Smooth muscle cell (in vitro differentiated cells): Measurements from ENCODE around the gene PITRM1. TPM values are rescaled to one million over a fixed set of nuclear protein-coding genes. Genes with fewer than 3 reads are reported as not detected.

Experiments
- DNase-seq: peaks from one replicate; lab custom pipeline; 2025; ENCODE audit not compliant: unreplicated experiment; lab: John Stamatoyannopoulos, UW
- H2AFZ ChIP-seq: fragments of 200-600 bp; sonication (generic); 2 replicates; pipeline ENCODE4 v1.6.0; 2016; ENCODE audit warnings: antibody characterized with exemption, low read depth, mild to moderate bottlenecking
- H3F3A ChIP-seq: fragments of 200-600 bp; sonication (generic); 2 replicates; pipeline ENCODE4 v1.6.0; 2017; ENCODE audit warnings: antibody characterized with exemption, low read depth
- H3K27ac ChIP-seq: fragments of 200-600 bp; sonication (generic); 2 replicates; pipeline ENCODE4 v1.5.1; 2016; ENCODE audit warnings: low read depth, mild to moderate bottlenecking
- H3K27me3 ChIP-seq: fragments of 200-600 bp; sonication (generic); 2 replicates; pipeline ENCODE4 v1.6.1; 2016; ENCODE audit warnings: low read depth, mild to moderate bottlenecking
- H3K36me3 ChIP-seq: fragments of 200-600 bp; sonication (generic); 2 replicates; pipeline ENCODE4 v1.5.1; 2016; ENCODE audit warnings: low read depth
- H3K4me1 ChIP-seq: fragments of 200-600 bp; sonication (generic); 2 replicates; pipeline ENCODE4 v1.5.1; 2016; ENCODE audit warnings: low read depth
- H3K4me2 ChIP-seq: fragments of 200-600 bp; sonication (generic); 2 replicates; pipeline ENCODE4 v1.6.0; 2016; ENCODE audit warnings: mild to moderate bottlenecking
- H3K4me3 ChIP-seq: fragments of 200-600 bp; sonication (generic); 2 replicates; pipeline ENCODE4 v1.5.1; 2016; ENCODE audit warnings: mild to moderate bottlenecking
- H3K79me2 ChIP-seq: fragments of 200-600 bp; sonication (generic); 2 replicates; pipeline ENCODE4 v1.6.0; 2016; ENCODE audit warnings: low read depth, mild to moderate bottlenecking
- H3K9ac ChIP-seq: fragments of 200-600 bp; sonication (generic); 2 replicates; pipeline ENCODE4 v1.6.0; 2016; ENCODE audit warnings: low read depth
- H3K9me3 ChIP-seq: fragments of 200-600 bp; sonication (generic); replicated peaks from 2 replicates; pipeline ENCODE4 v1.5.1; 2016; ENCODE audit warnings: low read depth
- H4K20me1 ChIP-seq: fragments of 200-600 bp; sonication (generic); 2 replicates; pipeline ENCODE4 v1.6.0; 2016; ENCODE audit warnings: low read depth
- WGBS: methylation state at CpG from one replicate; pipeline ENCODE4 v1.1.7; 2016; ENCODE audit warnings: low lambda C conversion rate; 5-methylcytosine and 5-hydroxymethylcytosine counted together
- polyA plus RNA-seq: library from polyadenylated mRNA; unstranded; fragments of >200 nt; fragmentation: Nextera tagmentation; extraction: Ambion mirVana; gene quantifications from 2 replicates; pipeline ENCODE4 v1.2.1, GENCODE V29; 2016
- total RNA-seq: library from RNA; depleted of rRNA; stranded (reverse); fragments of >200 nt; gene quantifications from 2 replicates; pipeline ENCODE4 v1.2.3, GENCODE V29; 2014
- TF ChIP-seq, protein P1 (sequence below): fragments of 200-600 bp; sonication (generic); IDR thresholded peaks from 2 replicates; pipeline ENCODE4 v1.5.1; 2017; ENCODE audit warnings: borderline replicate concordance, mild to moderate bottlenecking, antibody characterized with exemption; ENCODE audit not compliant: insufficient read depth, poor library complexity, severe bottlenecking

The PITRM1 gene
- total and polyA plus RNA-seq, 2 experiments from 2014 or later = 49.2 to 61.3 TPM

DNA sequence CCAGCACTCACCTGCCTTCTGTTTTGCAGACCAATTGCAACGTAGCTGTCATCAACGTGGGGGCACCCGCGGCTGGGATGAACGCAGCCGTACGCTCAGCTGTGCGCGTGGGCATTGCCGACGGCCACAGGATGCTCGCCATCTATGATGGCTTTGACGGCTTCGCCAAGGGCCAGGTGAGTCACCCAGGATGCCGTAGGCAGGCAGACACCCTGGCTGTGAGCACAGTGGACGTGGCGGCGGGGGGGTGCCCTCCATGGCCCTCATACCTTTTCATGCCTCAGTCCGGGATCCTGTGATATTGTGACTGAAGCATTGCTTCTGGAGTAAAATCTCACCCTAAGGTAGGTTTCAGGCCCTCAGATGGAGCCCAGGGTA, 59.2 kb downstream of the PITRM1 start:
- no peaks in the 10 kb centered on the region for H3K79me2 ChIP-seq
- no peak overlapping the region for H2AFZ ChIP-seq

DNA sequence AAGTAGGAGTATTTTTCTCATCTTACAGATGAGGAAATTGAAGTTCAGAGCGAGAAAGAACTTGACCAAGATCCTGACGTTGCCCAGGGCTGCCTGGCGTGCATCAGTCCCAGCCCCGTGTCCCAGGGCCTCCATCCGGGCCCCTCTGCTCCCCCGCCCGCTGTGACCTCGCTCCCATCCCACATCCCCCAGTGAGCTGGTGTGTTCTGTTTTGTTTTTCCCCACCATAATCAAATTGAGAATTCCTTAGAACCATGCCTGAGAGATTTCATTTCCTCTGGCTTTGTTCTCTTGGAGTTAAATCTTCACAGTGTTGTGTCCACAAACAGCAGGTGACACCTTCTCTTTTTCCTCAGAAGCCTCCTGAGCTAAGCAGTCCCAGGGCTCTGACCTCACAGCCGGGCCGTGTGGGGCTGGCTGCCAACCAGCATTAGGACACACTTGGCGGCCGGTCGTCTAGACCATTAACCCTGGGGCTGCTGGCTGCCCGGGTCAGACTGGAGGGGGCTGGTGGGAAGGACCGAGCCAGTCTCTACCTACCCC, 60.9 kb downstream of the PITRM1 start:
- Histone ChIP-seq H3K9ac (no peak overlapping the region), H3K4me3 (no peak overlapping the region), H3K4me2 (no peak overlapping the region), H3K27ac (no peak overlapping the region), H2AFZ (no peak overlapping the region), H3K36me3 (peaks cover 4% of the 10 kb centered on the region), H3K4me1 (no peaks in the 10 kb centered on the region), H3K79me2 (no peaks in the 10 kb centered on the region), H3K27me3 (no peaks in the 10 kb centered on the region), H3F3A (no peaks in the 10 kb centered on the region), H4K20me1 (peaks cover 9% of the 10 kb centered on the region), H3K9me3 (no peaks in the 10 kb centered on the region)
- WGBS = 85% methylated on average over 15 of the region's 15 CpGs
- TF ChIP-seq, protein P1, sequence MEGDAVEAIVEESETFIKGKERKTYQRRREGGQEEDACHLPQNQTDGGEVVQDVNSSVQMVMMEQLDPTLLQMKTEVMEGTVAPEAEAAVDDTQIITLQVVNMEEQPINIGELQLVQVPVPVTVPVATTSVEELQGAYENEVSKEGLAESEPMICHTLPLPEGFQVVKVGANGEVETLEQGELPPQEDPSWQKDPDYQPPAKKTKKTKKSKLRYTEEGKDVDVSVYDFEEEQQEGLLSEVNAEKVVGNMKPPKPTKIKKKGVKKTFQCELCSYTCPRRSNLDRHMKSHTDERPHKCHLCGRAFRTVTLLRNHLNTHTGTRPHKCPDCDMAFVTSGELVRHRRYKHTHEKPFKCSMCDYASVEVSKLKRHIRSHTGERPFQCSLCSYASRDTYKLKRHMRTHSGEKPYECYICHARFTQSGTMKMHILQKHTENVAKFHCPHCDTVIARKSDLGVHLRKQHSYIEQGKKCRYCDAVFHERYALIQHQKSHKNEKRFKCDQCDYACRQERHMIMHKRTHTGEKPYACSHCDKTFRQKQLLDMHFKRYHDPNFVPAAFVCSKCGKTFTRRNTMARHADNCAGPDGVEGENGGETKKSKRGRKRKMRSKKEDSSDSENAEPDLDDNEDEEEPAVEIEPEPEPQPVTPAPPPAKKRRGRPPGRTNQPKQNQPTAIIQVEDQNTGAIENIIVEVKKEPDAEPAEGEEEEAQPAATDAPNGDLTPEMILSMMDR = no peak
- no peak for DNase-seq

More for the DNA sequence above, 59.2 kb downstream of the PITRM1 start:
- Histone ChIP-seq H3K36me3 (peaks cover 4% of the 10 kb centered on the region), H3K4me2 (no peak overlapping the region), H3K27me3 (no peaks in the 10 kb centered on the region), H3K27ac (no peak overlapping the region), H3K9me3 (no peaks in the 10 kb centered on the region), H3K9ac (no peak overlapping the region), H3K4me1 (no peaks in the 10 kb centered on the region), H3F3A (no peaks in the 10 kb centered on the region), H3K4me3 (no peak overlapping the region), H4K20me1 (peaks cover 9% of the 10 kb centered on the region)
- TF ChIP-seq, protein P1 = no peak
- no peak for DNase-seq
- whole genome bisulfite sequencing = over 99% methylated on average over 19 of the region's 19 CpGs

GRCh38 chr10:3110782-3111620, 61.6 kb downstream of the PITRM1 start:
- no peak overlapping the region for H3K4me2 ChIP-seq
- no peaks in the 10 kb centered on the region for H3K9me3 ChIP-seq
- 88% methylated on average over 9 of the region's 9 CpGs for WGBS
- no peaks in the 10 kb centered on the region for H3K79me2 ChIP-seq
- H3K9ac ChIP-seq = no peak overlapping the region
- H3K36me3 ChIP-seq = peaks cover under 1% of the 10 kb centered on the region
- TF ChIP-seq, protein P1 = no peak
- no peak overlapping the region for H3K4me3 ChIP-seq
- H2AFZ ChIP-seq = no peak overlapping the region
- no peak overlapping the region for H3K27ac ChIP-seq
- peaks cover 9% of the 10 kb centered on the region for H4K20me1 ChIP-seq
- no peaks in the 10 kb centered on the region for H3K27me3 ChIP-seq
- no peaks in the 10 kb centered on the region for H3K4me1 ChIP-seq
- no peaks in the 10 kb centered on the region for H3F3A ChIP-seq
- DNase-seq = no peak

- Histone ChIP-seq H3K4me3 (no peak overlapping the region), H4K20me1 (peaks cover 9% of the 10 kb centered on the region), H3K27ac (no peak overlapping the region), H3F3A (no peaks in the 10 kb centered on the region), H3K36me3 (no peaks in the 10 kb centered on the region), H2AFZ (no peak overlapping the region), H3K4me1 (no peaks in the 10 kb centered on the region), H3K27me3 (no peaks in the 10 kb centered on the region), H3K9ac (no peak overlapping the region), H3K9me3 (no peaks in the 10 kb centered on the region), H3K79me2 (no peaks in the 10 kb centered on the region), H3K4me2 (no peak overlapping the region)
- DNase-seq = no peak
- TF ChIP-seq, protein P1 = no peak
- 96% methylated on average over 12 of the region's 12 CpGs for WGBS
Measured at GRCh38 chr10:3109633-3110032, 62.9 kb downstream of the PITRM1 start.
